HepG2 (cell line): ENCODE data around the gene CCDC8. TPM values are rescaled to one million over a fixed set of nuclear protein-coding genes. Genes with fewer than 3 reads are reported as not detected.

Source experiments
- ATAC-seq: fragments of 200-7000 bp; cut with Tn5 transposase; 3 replicates; pipeline ENCODE4 v1.9.1; 2020; ENCODE audit warnings: mild to moderate bottlenecking, moderate library complexity
- BruUV-seq: library from RNA; stranded (reverse); fragments of 400-500 nt; replicated peaks from 2 replicates; lab custom pipeline; 2021; lab: Mats Ljungman, UMichigan
- CTCF ChIA-PET: fragments of 300-600 bp; formaldehyde crosslinking; extraction: SDS; loops from one replicate; lab custom pipeline; 2021; ENCODE audit warnings: low total read pairs, inconsistent platforms, low intra/inter-chr PET ratio; lab: Yijun Ruan, JAX
- POLR2A ChIA-PET: fragments of 350-600 bp; sonication (Branson Sonifier 250); formaldehyde crosslinking; loops from one replicate; lab custom pipeline; 2020; ENCODE audit warnings: antibody characterized with exemption, inconsistent platforms; lab: Yijun Ruan, JAX
- DNase-seq: peaks from one replicate; pipeline ENCODE4 v3.0.0-alpha.2; 2015; ENCODE audit warnings: low spot score
- FAIRE-seq: peaks from 3 replicates; lab custom pipeline; 2011; peaks lifted over from hg19 to GRCh38; lab: Jason Lieb, UNC
- H2AFZ ChIP-seq: one replicate; pipeline ENCODE4 v1.6.1; 2011; ENCODE audit warnings: low read length, inconsistent platforms
- H3K27ac ChIP-seq: fragments of 300-600 bp; 3 replicates; pipeline ENCODE4 v1.8.0; 2011; ENCODE audit warnings: mixed run types, mild to moderate bottlenecking, mixed read lengths, low read length, inconsistent platforms; ENCODE audit not compliant: insufficient read depth; ENCODE audit errors: extremely low read length
- H3K27me3 ChIP-seq, 2 experiments: fragments of 200-600 bp in 1 of 2; 2 replicates in 1 of 2; 3 replicates in 1 of 2; pipeline versions ENCODE4 v1.6.0 to v1.8.0; 2011; ENCODE audit warnings: low read length in 2 of 2, mild to moderate bottlenecking in 2 of 2, moderate library complexity in 2 of 2, inconsistent platforms in 1 of 2; ENCODE audit not compliant: insufficient read depth in 2 of 2, control insufficient read depth in 1 of 2
- H3K36me3 ChIP-seq, 2 experiments: fragments of 200-600 bp in 1 of 2; replicated peaks in 1 of 2; 2 replicates in 1 of 2; 3 replicates in 1 of 2; pipeline versions ENCODE4 v1.5.1 to v1.8.0; 2011; ENCODE audit warnings: low read length in 2 of 2, inconsistent platforms in 1 of 2; ENCODE audit not compliant: insufficient read depth in 2 of 2, control insufficient read depth in 1 of 2
- H3K4me1 ChIP-seq: 2 replicates; pipeline ENCODE4 v1.5.1; 2012; ENCODE audit warnings: low read length, inconsistent platforms; ENCODE audit not compliant: insufficient read depth
- H3K4me2 ChIP-seq: 2 replicates; pipeline ENCODE4 v1.6.0; 2011; ENCODE audit warnings: low read depth, low read length, inconsistent platforms
- H3K4me3 ChIP-seq, 3 experiments: fragments of 200-600 bp in 1 of 3; sonication (generic), shearing (Covaris generic) in 1 of 3; replicated peaks in 1 of 3; 2 replicates each; pipeline ENCODE4 v1.5.1; 2011 to 2016; ENCODE audit warnings: low read length in 3 of 3, inconsistent platforms in 2 of 3, low read depth in 2 of 3, mild to moderate bottlenecking in 2 of 3, control low read depth in 1 of 3, mixed read lengths in 1 of 3; ENCODE audit not compliant: insufficient read depth in 1 of 3
- H3K79me2 ChIP-seq: one replicate; pipeline ENCODE4 v1.6.1; 2011; ENCODE audit warnings: low read length, inconsistent platforms; ENCODE audit not compliant: insufficient read depth
- H3K9ac ChIP-seq: 2 replicates; pipeline ENCODE4 v1.6.0; 2011; ENCODE audit warnings: mild to moderate bottlenecking, low read depth, low read length, inconsistent platforms; ENCODE audit not compliant: insufficient read depth
- H3K9me3 ChIP-seq: 2 replicates; pipeline ENCODE4 v1.5.1; 2012; ENCODE audit warnings: mild to moderate bottlenecking, low read length
- H4K20me1 ChIP-seq: 2 replicates; pipeline ENCODE4 v1.6.0; 2011; ENCODE audit warnings: inconsistent platforms, mild to moderate bottlenecking, low read length, moderate library complexity; ENCODE audit not compliant: insufficient read depth
- ARHGAP35 ChIP-seq: sonication (generic); formaldehyde crosslinking; IDR thresholded peaks from 2 replicates; pipeline ENCODE4 v1.9.0; 2022; ENCODE audit warnings: mild to moderate bottlenecking, inconsistent platforms, moderate library complexity, missing genetic modification reagents, borderline replicate concordance
- BRCA1 ChIP-seq: sonication (generic); formaldehyde crosslinking; IDR thresholded peaks from 2 replicates; pipeline ENCODE4 v1.4.0; 2020; ENCODE audit warnings: missing genetic modification reagents
- ELF1 ChIP-seq: sonication (generic); formaldehyde crosslinking; IDR thresholded peaks from 2 replicates; pipeline ENCODE4 v1.4.0; 2020; ENCODE audit warnings: missing genetic modification reagents
- HNRNPK ChIP-seq: fragments of 200-400 bp; formaldehyde crosslinking; IDR thresholded peaks from 2 replicates; pipeline ENCODE4 v1.6.1; 2018; ENCODE audit warnings: low read length, low read depth, moderate library complexity, mild to moderate bottlenecking; ENCODE audit not compliant: poor library complexity, severe bottlenecking
- MATR3 ChIP-seq: sonication (generic); formaldehyde crosslinking; IDR thresholded peaks from 2 replicates; pipeline ENCODE4 v1.4.0; 2020; ENCODE audit warnings: missing genetic modification reagents
- MED8 ChIP-seq: sonication (generic); formaldehyde crosslinking; IDR thresholded peaks from 2 replicates; pipeline ENCODE4 v1.8.1; 2023; ENCODE audit warnings: mild to moderate bottlenecking, missing genetic modification reagents; ENCODE audit not compliant: insufficient replicate concordance
- NFE2L1 ChIP-seq: sonication (generic); formaldehyde crosslinking; IDR thresholded peaks from 2 replicates; pipeline ENCODE4 v1.4.0; 2020; ENCODE audit warnings: missing genetic modification reagents, mild to moderate bottlenecking, borderline replicate concordance
- ZNF225 ChIP-seq: sonication (generic); formaldehyde crosslinking; IDR thresholded peaks from 2 replicates; pipeline ENCODE4 v1.4.0; 2020; ENCODE audit warnings: mild to moderate bottlenecking, missing genetic modification reagents
- WGBS: methylation state at CpG from one replicate; pipeline ENCODE4 v1.1.6; 2017; ENCODE audit warnings: low lambda C conversion rate; 5-methylcytosine and 5-hydroxymethylcytosine counted together
- in situ Hi-C: cut with HindIII; loops from 2 replicates; pipeline ENCODE4 v1.10.0; 2017; ENCODE audit warnings: low pct_unique_long_range_greater_than_20kb; ENCODE audit not compliant: extremely low pct_ligation_motif_present
- intact Hi-C: fragments of 100-400 bp; cut with micrococcal nuclease; formaldehyde crosslinking; loops from one replicate; pipeline ENCODE4 v1.10.0; 2022; ENCODE audit not compliant: unreplicated experiment
- polyA plus RNA-seq, 8 experiments: library from polyadenylated mRNA; depleted of rRNA in 3 of 8; stranded (reverse) in 7 of 8; unstranded in 1 of 8; fragments of >200 nt; fragmentation: Illumina TruSeq in 4 of 8; extraction: Trizol in 4 of 8; gene quantifications; 2 replicates each; pipeline versions ENCODE4 v1.2.1 to v1.2.3, GENCODE V29; 2011 to 2016; ENCODE audit warnings: low read depth in 4 of 8, missing spikeins in 1 of 8, mixed read lengths in 1 of 8; ENCODE audit not compliant: insufficient read depth in 1 of 8
- total RNA-seq, 5 experiments: library from RNA; depleted of rRNA; stranded (reverse); fragments of >200 nt; fragmentation: Illumina TruSeq; extraction: Trizol; gene quantifications; 2 replicates each; pipeline ENCODE4 v1.2.3, GENCODE V29; 2016; ENCODE audit warnings: low read depth in 1 of 5

Gene CCDC8
- total and polyA plus RNA-seq, 2 of the 13 experiments (the other 11 are each of a cell fraction or from before 2014, with no cell fraction given): 0.04 TPM; not detected in 1

DNA sequence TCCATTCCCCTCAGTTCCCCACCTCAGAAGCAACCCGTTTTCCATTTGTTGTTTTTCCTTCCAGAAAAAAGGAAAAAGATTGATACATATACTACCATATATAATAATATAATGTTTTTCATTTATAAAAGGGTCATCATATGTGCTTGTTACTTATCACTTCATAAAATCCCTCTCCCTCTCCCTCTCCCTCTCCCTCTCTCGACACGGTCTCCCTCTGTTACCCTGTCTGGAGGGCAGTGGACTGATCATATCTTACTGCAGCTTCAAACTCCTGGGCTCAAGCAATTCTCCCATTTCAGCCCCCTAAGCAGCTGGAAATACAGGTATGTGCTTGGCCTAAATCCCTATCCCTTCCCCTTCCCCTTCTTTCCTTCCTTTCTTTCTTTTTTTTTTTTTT is 40.9 kb upstream of the CCDC8 start:
- Histone ChIP-seq H3K27ac (no peak overlapping the region), H3K4me3 (no peak overlapping the region), H3K9me3 (no peaks in the 10 kb centered on the region), H3K9ac (no peak overlapping the region), H3K4me1 (no peaks in the 10 kb centered on the region), H3K36me3 (no peaks in the 10 kb centered on the region), H3K79me2 (no peaks in the 10 kb centered on the region), H2AFZ (no peak overlapping the region), H3K4me2 (no peak overlapping the region), H4K20me1 (no peaks in the 10 kb centered on the region), H3K27me3 (no peaks in the 10 kb centered on the region)
- ATAC-seq: no peak
- no peak for FAIRE-seq
- WGBS: 4% methylated on average over 3 of the region's 3 CpGs
- POLR2A ChIA-PET: no interaction called here
- no peak for DNase-seq
- TF ChIP-seq NFE2L1 (CRISPR knock-in tag) (no peak), ZNF225 (CRISPR knock-in tag) (no peak), HNRNPK (peak; percentile 59), MED8 (CRISPR knock-in tag) (no peak), BRCA1 (no peak), MATR3 (CRISPR knock-in tag) (no peak), ARHGAP35 (no peak)
- CTCF ChIA-PET: no interaction called here
- no TSS peak for BruUV-seq
- in situ Hi-C loops: no loop called here
- intact Hi-C loops: no loop called here

- DNase-seq: no peak
- Histone ChIP-seq H3K27ac (no peak overlapping the region), H2AFZ (no peak overlapping the region), H3K4me1 (no peaks in the 10 kb centered on the region), H3K4me2 (no peak overlapping the region), H3K36me3 (no peaks in the 10 kb centered on the region), H3K4me3 (no peak overlapping the region), H3K9me3 (no peaks in the 10 kb centered on the region), H3K9ac (no peak overlapping the region), H3K79me2 (no peaks in the 10 kb centered on the region), H3K27me3 (no peaks in the 10 kb centered on the region), H4K20me1 (no peaks in the 10 kb centered on the region)
- TF ChIP-seq ELF1: no peak
- no peak for FAIRE-seq
- ChIA-PET CTCF (no interaction called here), POLR2A (no interaction called here)
- ATAC-seq: no peak
- BruUV-seq: no TSS peak
- in situ Hi-C loops (no loop called here), intact Hi-C loops (no loop called here)
- WGBS: 33% methylated on average over 6 of the region's 6 CpGs
Measured at GRCh38 chr19:46453661-46454060, 40.3 kb upstream of the CCDC8 start.
